ENCODE data around the gene GDF7.

DNA sequence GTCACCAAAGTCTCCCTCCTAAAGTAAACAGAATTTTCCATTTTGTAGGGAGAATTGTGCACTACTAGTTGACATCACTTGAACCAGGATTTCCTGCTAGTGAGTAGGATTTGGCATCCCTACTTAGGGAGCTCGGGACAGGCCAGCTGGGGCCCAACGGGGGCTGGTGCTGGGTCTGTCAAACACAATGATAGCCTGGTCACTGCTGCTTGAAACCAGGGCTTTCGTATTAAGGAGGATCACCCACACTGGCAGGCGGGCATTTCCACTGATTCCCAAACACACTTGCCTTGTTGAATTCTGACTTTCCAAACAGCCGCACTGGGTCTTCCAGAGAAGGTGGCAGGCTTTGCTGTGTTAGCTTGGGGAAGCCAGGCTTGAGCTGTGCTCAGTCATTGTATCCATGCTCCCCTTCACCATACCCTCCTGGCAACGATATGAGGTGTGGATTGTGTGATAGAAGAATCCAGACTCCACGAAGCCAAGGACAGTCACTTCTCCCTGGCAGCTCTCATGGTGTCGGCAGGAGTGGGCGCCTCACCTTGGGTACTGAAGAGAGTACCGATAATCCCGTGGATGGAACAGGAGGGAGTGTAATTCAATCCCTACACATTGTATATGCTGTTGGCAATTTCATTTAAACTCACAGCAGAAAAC is 7.5 kb downstream of the GDF7 start:
- TF ChIP-seq POLR2A (IDR thresholded peaks at IDR 0.05), result no peak
- TF ChIP-seq, protein P1, sequence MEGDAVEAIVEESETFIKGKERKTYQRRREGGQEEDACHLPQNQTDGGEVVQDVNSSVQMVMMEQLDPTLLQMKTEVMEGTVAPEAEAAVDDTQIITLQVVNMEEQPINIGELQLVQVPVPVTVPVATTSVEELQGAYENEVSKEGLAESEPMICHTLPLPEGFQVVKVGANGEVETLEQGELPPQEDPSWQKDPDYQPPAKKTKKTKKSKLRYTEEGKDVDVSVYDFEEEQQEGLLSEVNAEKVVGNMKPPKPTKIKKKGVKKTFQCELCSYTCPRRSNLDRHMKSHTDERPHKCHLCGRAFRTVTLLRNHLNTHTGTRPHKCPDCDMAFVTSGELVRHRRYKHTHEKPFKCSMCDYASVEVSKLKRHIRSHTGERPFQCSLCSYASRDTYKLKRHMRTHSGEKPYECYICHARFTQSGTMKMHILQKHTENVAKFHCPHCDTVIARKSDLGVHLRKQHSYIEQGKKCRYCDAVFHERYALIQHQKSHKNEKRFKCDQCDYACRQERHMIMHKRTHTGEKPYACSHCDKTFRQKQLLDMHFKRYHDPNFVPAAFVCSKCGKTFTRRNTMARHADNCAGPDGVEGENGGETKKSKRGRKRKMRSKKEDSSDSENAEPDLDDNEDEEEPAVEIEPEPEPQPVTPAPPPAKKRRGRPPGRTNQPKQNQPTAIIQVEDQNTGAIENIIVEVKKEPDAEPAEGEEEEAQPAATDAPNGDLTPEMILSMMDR (IDR thresholded peaks at IDR 0.05), result no peak
